MM.1S (cell line): ENCODE measurements around the gene GRHPR.

Experiments used
- DNase-seq: peaks from one replicate; pipeline ENCODE4 v3.0.0-alpha.2; 2015
- H2AFZ ChIP-seq: fragments of 300-600 bp; sonication (generic); 2 replicates; pipeline ENCODE4 v1.6.0; 2016; ENCODE audit warnings: antibody characterized with exemption, low read length
- H3F3A ChIP-seq: fragments of 300-600 bp; sonication (generic); 2 replicates; pipeline ENCODE4 v1.6.1; 2016; ENCODE audit warnings: mild to moderate bottlenecking, antibody characterized with exemption, low read length, moderate library complexity, mixed read lengths; ENCODE audit not compliant: insufficient read depth
- H3K27ac ChIP-seq: fragments of 300-600 bp; sonication (generic); 2 replicates; pipeline ENCODE4 v1.5.1; 2016; ENCODE audit warnings: mild to moderate bottlenecking, low read length
- H3K27me3 ChIP-seq: fragments of 300-600 bp; sonication (generic); replicated peaks from 2 replicates; pipeline ENCODE4 v1.6.0; 2016; ENCODE audit warnings: low read length; ENCODE audit not compliant: insufficient read depth
- H3K36me3 ChIP-seq: fragments of 300-600 bp; sonication (generic); replicated peaks from 2 replicates; pipeline ENCODE4 v1.6.1; 2016; ENCODE audit warnings: mild to moderate bottlenecking, low read length, mixed read lengths; ENCODE audit not compliant: insufficient read depth
- H3K4me1 ChIP-seq: fragments of 300-600 bp; sonication (generic); 2 replicates; pipeline ENCODE4 v1.6.1; 2016; ENCODE audit warnings: low read length, mixed read lengths
- H3K4me2 ChIP-seq: fragments of 300-600 bp; sonication (generic); 2 replicates; pipeline ENCODE4 v1.6.0; 2016; ENCODE audit warnings: low read depth, low read length
- H3K4me3 ChIP-seq: fragments of 300-600 bp; sonication (generic); 2 replicates; pipeline ENCODE4 v1.5.1; 2016; ENCODE audit warnings: low read length, mixed read lengths
- H3K79me2 ChIP-seq: fragments of 300-600 bp; sonication (generic); 2 replicates; pipeline ENCODE4 v1.6.1; 2016; ENCODE audit warnings: mixed run types, low read length, mixed read lengths
- H3K9ac ChIP-seq: fragments of 300-600 bp; sonication (generic); 2 replicates; pipeline ENCODE4 v1.6.1; 2016; ENCODE audit warnings: low read length, mixed read lengths
- H3K9me2 ChIP-seq: fragments of 300-600 bp; sonication (generic); replicated peaks from 2 replicates; pipeline ENCODE4 v1.6.1; 2016; ENCODE audit warnings: mild to moderate bottlenecking, low read length, mixed read lengths; ENCODE audit not compliant: insufficient read depth
- H3K9me3 ChIP-seq: fragments of 300-600 bp; sonication (generic); replicated peaks from 2 replicates; pipeline ENCODE4 v1.6.1; 2016; ENCODE audit warnings: mild to moderate bottlenecking, low read length, mixed read lengths; ENCODE audit not compliant: insufficient read depth
- H4K20me1 ChIP-seq: fragments of 300-600 bp; sonication (generic); 2 replicates; pipeline ENCODE4 v1.6.1; 2016; ENCODE audit warnings: mild to moderate bottlenecking, low read length, moderate library complexity, mixed read lengths; ENCODE audit not compliant: insufficient read depth
- CTCF ChIP-seq: fragments of 300-600 bp; sonication (generic); IDR thresholded peaks from 2 replicates; pipeline ENCODE4 v1.5.1; 2016; ENCODE audit warnings: antibody characterized with exemption, low read length, mixed read lengths
- EZH2 ChIP-seq: fragments of 300-600 bp; sonication (generic); optimal IDR thresholded peaks from 2 replicates; pipeline ENCODE3; 2017; ENCODE audit warnings: low read depth, mild to moderate bottlenecking, antibody characterized with exemption, low read length, mixed read lengths
- EZH2phosphoT487 ChIP-seq: fragments of 300-600 bp; sonication (generic); IDR thresholded peaks from 2 replicates; pipeline ENCODE4 v1.6.1; 2018; ENCODE audit warnings: antibody characterized with exemption, low read length

Gene GRHPR

GRCh38 chr9:37383876-37384746 lies 38.4 kb upstream of the GRHPR start:
- no peak for DNase-seq
- Histone ChIP-seq H3F3A (no peaks in the 10 kb centered on the region), H3K36me3 (no peaks in the 10 kb centered on the region), H3K4me1 (peaks cover 18% of the 10 kb centered on the region), H3K4me2 (no peak overlapping the region), H3K9me2 (no peaks in the 10 kb centered on the region), H3K4me3 (no peak overlapping the region), H3K9me3 (no peaks in the 10 kb centered on the region), H2AFZ (no peak overlapping the region), H3K27ac (no peak overlapping the region), H3K27me3 (no peaks in the 10 kb centered on the region), H3K9ac (no peak overlapping the region), H4K20me1 (no peaks in the 10 kb centered on the region), H3K79me2 (no peaks in the 10 kb centered on the region)
- TF ChIP-seq CTCF (no peak), EZH2phosphoT487 (no peak), EZH2 (no peak)

- Histone ChIP-seq H3K4me1 (peaks cover 20% of the 10 kb centered on the region), H3K27ac (no peak overlapping the region), H3F3A (no peaks in the 10 kb centered on the region), H3K9ac (no peak overlapping the region), H4K20me1 (no peaks in the 10 kb centered on the region), H3K27me3 (no peaks in the 10 kb centered on the region), H3K79me2 (no peaks in the 10 kb centered on the region), H2AFZ (no peak overlapping the region), H3K4me3 (no peak overlapping the region), H3K36me3 (no peaks in the 10 kb centered on the region), H3K9me3 (no peaks in the 10 kb centered on the region), H3K4me2 (no peak overlapping the region), H3K9me2 (no peaks in the 10 kb centered on the region)
- no peak for TF ChIP-seq CTCF
- TF ChIP-seq EZH2 = no peak
- TF ChIP-seq EZH2phosphoT487 = no peak
- no peak for DNase-seq
These were observed 37.2 kb upstream of the GRHPR start for GRCh38 chr9:37385286-37385685.

GRCh38 chr9:37386988-37387387 lies 35.5 kb upstream of the GRHPR start:
- Histone ChIP-seq H2AFZ (no peak overlapping the region), H3K79me2 (no peaks in the 10 kb centered on the region), H3K4me1 (peaks cover 29% of the 10 kb centered on the region), H3K9ac (no peak overlapping the region), H3K4me3 (no peak overlapping the region), H3K9me2 (no peaks in the 10 kb centered on the region), H3K27ac (no peak overlapping the region), H3F3A (no peaks in the 10 kb centered on the region; the same call in 1 of the 2 replicates), H3K4me2 (no peak overlapping the region), H3K9me3 (no peaks in the 10 kb centered on the region), H4K20me1 (no peaks in the 10 kb centered on the region), H3K27me3 (no peaks in the 10 kb centered on the region), H3K36me3 (no peaks in the 10 kb centered on the region)
- no peak for DNase-seq
- no peak for TF ChIP-seq EZH2phosphoT487
- no peak for TF ChIP-seq EZH2
- no peak for TF ChIP-seq CTCF
